D721Med (cell line): ENCODE measurements around the gene NTMT1.

ENCODE experiments used
- DNase-seq: peaks from one replicate; pipeline ENCODE4 v3.0.0; 2011; ENCODE audit warnings: low spot score; ENCODE audit not compliant: insufficient read length
- FAIRE-seq: peaks from 2 replicates; lab custom pipeline; 2011; peaks lifted over from hg19 to GRCh38; lab: Jason Lieb, UNC
- CTCF ChIP-seq: IDR thresholded peaks from 2 replicates; pipeline ENCODE4 v1.5.1; 2012; ENCODE audit warnings: mild to moderate bottlenecking, control low read depth; ENCODE audit not compliant: insufficient read depth; ENCODE audit errors: missing control alignments

The NTMT1 gene

DNA sequence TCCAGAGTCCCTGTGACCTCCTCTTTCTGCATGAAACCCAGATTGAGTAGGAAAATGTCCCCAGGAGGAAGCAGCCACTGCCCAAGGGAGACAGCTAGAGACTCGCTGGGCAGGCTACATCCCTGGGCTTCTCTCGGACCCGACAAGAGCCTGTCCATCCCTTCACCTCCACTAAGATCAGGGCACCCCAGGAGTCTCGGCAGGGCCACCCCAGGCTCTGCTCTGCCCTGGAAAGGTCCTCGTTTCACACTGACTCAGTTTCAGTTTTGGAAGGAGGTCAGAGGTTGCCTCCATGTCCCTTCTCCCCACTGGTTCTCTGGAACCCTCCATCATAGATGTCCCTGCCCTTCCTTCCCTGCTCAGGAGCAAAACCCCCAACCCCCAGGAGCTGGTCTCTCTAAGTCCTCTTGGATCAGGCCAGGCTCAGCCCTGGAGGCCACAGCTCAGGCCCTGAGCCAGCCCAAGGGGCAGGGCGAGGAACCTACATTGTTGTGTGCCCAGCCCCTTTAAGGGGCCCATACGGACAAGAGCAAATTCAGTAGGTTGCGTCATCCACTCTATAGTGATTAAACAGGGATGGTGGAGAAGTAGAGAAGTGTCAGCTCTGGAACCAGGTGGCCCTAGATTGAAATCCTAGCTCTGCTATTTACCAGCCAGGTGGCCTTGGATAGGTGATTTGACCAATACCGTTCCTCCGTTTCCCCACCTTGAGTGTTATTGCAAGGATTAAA lies 42.5 kb upstream of the NTMT1 start:
- no peak for DNase-seq
- FAIRE-seq = no peak
- TF ChIP-seq CTCF = no peak

- TF ChIP-seq CTCF = no peak
- no peak for FAIRE-seq
- DNase-seq = no peak
Measured at GRCh38 chr9:129584136-129584535, 41.8 kb upstream of the NTMT1 start.

- DNase-seq = no peak
- FAIRE-seq = no peak
- TF ChIP-seq CTCF = no peak
Measured at GRCh38 chr9:129585352-129585751, 40.6 kb upstream of the NTMT1 start.

- DNase-seq = no peak
- TF ChIP-seq CTCF = no peak
- no peak for FAIRE-seq
Measured at GRCh38 chr9:129586245-129586644, 39.7 kb upstream of the NTMT1 start.

DNA sequence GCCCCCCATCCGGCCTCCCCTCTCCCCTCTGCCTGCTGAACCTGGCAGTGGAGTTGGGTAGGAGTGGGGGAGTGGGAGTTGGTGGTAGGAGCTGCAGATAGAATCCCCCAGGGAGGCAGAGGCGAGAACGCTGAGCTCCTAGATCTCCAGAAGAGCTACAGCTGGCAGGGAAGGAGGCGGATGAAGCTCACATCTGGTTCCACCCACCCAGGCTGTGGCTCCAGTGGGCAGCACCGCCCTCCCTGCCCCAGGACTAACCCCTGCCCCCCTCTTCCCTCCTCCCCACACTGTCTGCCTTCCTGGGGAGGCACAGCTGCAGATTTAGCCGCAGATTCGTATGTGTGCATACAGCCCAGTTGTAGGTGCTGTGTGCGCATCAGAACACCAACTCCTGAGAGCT lies 39.3 kb upstream of the NTMT1 start:
- FAIRE-seq (no peak), DNase-seq (no peak)
- no peak for TF ChIP-seq CTCF

- no peak for DNase-seq
- FAIRE-seq = no peak
Measured at GRCh38 chr9:129587487-129588262, 38.3 kb upstream of the NTMT1 start.

More at GRCh38 chr9:129587487-129588262, 38.3 kb upstream of the NTMT1 start:
- no peak for TF ChIP-seq CTCF
